Measurements from ENCODE around the gene PTER. TPM values are rescaled to one million over a fixed set of nuclear protein-coding genes. Genes with fewer than 3 reads are reported as not detected.

The PTER gene, protein sequence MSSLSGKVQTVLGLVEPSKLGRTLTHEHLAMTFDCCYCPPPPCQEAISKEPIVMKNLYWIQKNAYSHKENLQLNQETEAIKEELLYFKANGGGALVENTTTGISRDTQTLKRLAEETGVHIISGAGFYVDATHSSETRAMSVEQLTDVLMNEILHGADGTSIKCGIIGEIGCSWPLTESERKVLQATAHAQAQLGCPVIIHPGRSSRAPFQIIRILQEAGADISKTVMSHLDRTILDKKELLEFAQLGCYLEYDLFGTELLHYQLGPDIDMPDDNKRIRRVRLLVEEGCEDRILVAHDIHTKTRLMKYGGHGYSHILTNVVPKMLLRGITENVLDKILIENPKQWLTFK
- 10 to 100 TPM; 19.6 to 21.1 TPM for total RNA-seq
- polyA plus RNA-seq = 10 to 100 TPM; 12.9 to 15.0 (median 14.5) TPM
- 13.3 to 38.7 (median 30.5) reads per million in 6 experiments for total RNA-seq

- Mint-ChIP-seq H3K27me3 (no peaks in the 10 kb centered on the region), H3K9me3 (no peaks in the 10 kb centered on the region), H3K36me3 (peaks cover 4 to 27% (median 13%) of the 10 kb centered on the region in 3 donors), H3K4me3 (peak within 1 kb of the TSS; percentile 90 to 99 (median 93)), H3K4me1 (peaks cover 21 to 50% (median 46%) of the 10 kb centered on the region in 4 donors), H3K27ac (peak within 1 kb of the TSS; percentile 88 to 97 (median 93))
- ATAC-seq = peak; percentile 95 to 96
- POLR2A ChIA-PET = interaction anchor here (0.7 to 2.3 kb wide), 6 partner anchors 9 to 987 kb away, joined by 3 to 9 read pairs (median 6); partner anchors contain the start of genes MINDY3 and RSU1
- peak; percentile 93 to 97 (median 94) for DNase-seq
These were observed at the start of gene PTER for GRCh38 chr10:16436758-16437539. PTER (plus strand) TSS chr10:16437010; CDS start chr10:16484385, 47,375 bp downstream.

- Mint-ChIP-seq H3K27me3 (peaks cover 6 to 24% (median 9%) of the 10 kb centered on the region in 5 donors), H3K36me3 (no peaks in the 10 kb centered on the region), H3K27ac (no peak overlapping the region), H3K9me3 (no peaks in the 10 kb centered on the region), H3K4me1 (no peaks in the 10 kb centered on the region), H3K4me3 (no peak overlapping the region)
- ATAC-seq = no peak
- no peak for DNase-seq
- POLR2A ChIA-PET = no interaction called here
These were observed 44.2 kb upstream of the PTER start for GRCh38 chr10:16392531-16393069.

DNA sequence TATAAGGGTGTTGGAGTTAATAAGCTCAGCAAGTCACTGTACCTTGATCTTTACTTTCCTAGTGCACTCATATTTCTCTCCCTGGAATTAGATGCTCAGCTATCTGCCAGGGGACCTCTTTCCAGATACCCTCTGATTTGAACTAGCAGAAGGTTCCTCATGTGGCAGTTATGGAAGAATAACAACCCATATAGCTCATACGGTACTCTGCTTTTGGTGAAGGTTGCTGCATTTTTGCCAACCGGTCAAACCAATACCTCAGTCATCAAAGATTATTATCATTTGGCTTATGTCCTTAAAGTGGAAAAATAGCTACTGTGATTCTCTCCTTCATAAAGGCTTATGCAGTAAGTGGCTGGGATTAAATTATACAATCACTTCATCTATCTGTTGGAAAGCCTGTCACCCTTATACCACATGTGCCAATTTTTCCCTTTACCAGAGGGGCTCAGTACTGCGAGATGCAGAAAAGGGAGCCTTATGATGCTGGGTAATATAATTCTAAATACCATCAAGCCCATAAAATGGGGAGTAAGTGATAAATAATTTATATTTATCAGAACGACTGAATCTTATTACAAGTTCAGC is 43.4 kb upstream of the PTER start:
- DNase-seq (no peak), ATAC-seq (no peak)
- Mint-ChIP-seq H3K27ac (no peak overlapping the region), H3K4me3 (no peak overlapping the region), H3K36me3 (no peaks in the 10 kb centered on the region), H3K27me3 (peaks cover 6 to 29% (median 12%) of the 10 kb centered on the region in 5 donors), H3K9me3 (no peaks in the 10 kb centered on the region), H3K4me1 (no peaks in the 10 kb centered on the region)
- POLR2A ChIA-PET = no interaction called here

DNA sequence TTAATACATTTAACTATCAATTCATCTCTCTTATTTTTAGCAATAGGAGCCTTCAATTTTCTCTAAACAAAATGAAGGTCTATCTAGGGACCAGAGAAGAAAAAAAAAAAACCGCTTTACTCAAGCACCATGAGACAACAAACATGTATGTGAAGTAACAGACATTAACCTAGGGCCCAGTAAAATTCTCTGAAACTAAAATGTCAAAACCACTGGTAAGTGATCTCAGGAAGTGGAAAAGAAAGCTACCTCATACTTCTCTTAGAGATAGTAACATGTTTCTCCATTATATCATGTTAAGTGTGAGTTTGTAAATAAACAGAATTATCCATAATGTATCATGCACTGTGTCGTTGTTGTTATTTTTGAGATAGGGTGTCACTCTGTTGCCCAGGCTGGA is 35.4 kb upstream of the PTER start:
- H3K9me3 Mint-ChIP-seq = no peaks in the 10 kb centered on the region
- H3K36me3 Mint-ChIP-seq = no peaks in the 10 kb centered on the region
- H3K27me3 Mint-ChIP-seq = peaks cover 0 to 17% (median 4%) of the 10 kb centered on the region in 5 donors
- POLR2A ChIA-PET = no interaction called here
- H3K27ac Mint-ChIP-seq = no peak overlapping the region
- DNase-seq (no peak), ATAC-seq (no peak)
- no peak overlapping the region for H3K4me3 Mint-ChIP-seq
- H3K4me1 Mint-ChIP-seq = peaks cover 0 to 2% (median 0%) of the 10 kb centered on the region in 4 donors

DNA sequence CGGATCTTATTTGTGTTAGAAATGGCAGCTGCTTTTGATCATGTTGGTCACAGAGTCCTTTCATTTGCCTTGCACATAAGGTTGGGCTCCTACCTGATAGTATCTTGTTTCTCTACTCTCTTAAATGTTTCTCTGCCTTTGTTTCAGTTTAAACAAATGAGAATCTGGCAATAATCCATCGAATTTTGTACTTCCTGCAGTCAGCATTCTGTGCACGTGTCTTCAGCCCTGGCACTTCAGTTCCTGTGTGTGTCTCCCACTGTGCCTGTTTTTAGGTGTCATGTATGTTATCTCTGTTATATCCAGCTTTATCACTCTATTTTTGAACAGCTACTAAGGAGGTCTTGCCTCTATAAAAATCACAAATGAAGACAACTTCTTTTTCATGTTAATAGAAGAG is 28.4 kb upstream of the PTER start:
- Mint-ChIP-seq H3K36me3 (no peaks in the 10 kb centered on the region), H3K4me1 (peaks cover 0 to 3% (median 1%) of the 10 kb centered on the region in 4 donors), H3K27me3 (peaks cover 6 to 13% (median 10%) of the 10 kb centered on the region in 5 donors), H3K9me3 (no peaks in the 10 kb centered on the region), H3K27ac (no peak overlapping the region), H3K4me3 (no peak overlapping the region)
- POLR2A ChIA-PET = no interaction called here
- DNase-seq (no peak), ATAC-seq (no peak)

GRCh38 chr10:16417341-16417740 is 19.5 kb upstream of the PTER start:
- POLR2A ChIA-PET = no interaction called here
- ATAC-seq (no peak), DNase-seq (no peak)
- H3K27me3 Mint-ChIP-seq = peaks cover 5 to 18% (median 12%) of the 10 kb centered on the region in 5 donors
- no peak overlapping the region for H3K27ac Mint-ChIP-seq
- no peaks in the 10 kb centered on the region for H3K9me3 Mint-ChIP-seq
- H3K4me1 Mint-ChIP-seq = no peaks in the 10 kb centered on the region
- no peak overlapping the region for H3K4me3 Mint-ChIP-seq
- H3K36me3 Mint-ChIP-seq = no peaks in the 10 kb centered on the region

DNA sequence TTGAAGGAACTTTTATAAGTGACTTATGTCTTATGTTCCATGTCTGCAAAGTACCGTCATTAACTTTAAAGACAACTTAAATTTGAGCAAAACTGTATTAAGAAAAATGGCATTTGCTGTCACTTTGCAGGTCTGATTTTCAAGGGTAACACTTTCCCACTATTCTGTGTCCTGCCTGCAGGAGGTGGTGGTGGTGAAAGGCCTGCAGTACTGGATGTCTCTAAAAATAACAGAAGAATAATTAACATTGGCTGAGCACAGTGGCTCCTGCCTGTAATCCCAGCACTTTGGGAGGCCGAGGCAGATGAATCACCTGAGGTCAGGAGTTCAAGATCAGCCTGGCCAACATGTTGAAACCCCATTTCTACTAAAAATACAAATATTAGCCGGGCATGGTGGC is 13.2 kb upstream of the PTER start:
- Mint-ChIP-seq H3K9me3 (peaks cover 0 to 9% (median 5%) of the 10 kb centered on the region in 9 donors), H3K27me3 (peaks cover 0 to 9% (median 3%) of the 10 kb centered on the region in 5 donors), H3K4me3 (no peak overlapping the region), H3K36me3 (peaks cover 0 to 4% (median 0%) of the 10 kb centered on the region in 3 donors), H3K27ac (no peak overlapping the region), H3K4me1 (no peaks in the 10 kb centered on the region)
- POLR2A ChIA-PET = no interaction called here
- DNase-seq (no peak), ATAC-seq (no peak)

GRCh38 chr10:16425449-16425848 is 11.4 kb upstream of the PTER start:
- POLR2A ChIA-PET = interaction anchor here (0.8 kb wide), 1 partner anchor 18 kb away, joined by 3 read pairs; no protein-coding TSS in a partner anchor

GRCh38 chr10:16429539-16429938 is 7.3 kb upstream of the PTER start:
- Mint-ChIP-seq H3K27ac (no peak overlapping the region), H3K9me3 (peaks cover 0 to 9% (median 5%) of the 10 kb centered on the region in 9 donors), H3K27me3 (peaks cover 0 to 1% (median 0%) of the 10 kb centered on the region in 5 donors), H3K36me3 (peaks cover 0 to 4% (median 0%) of the 10 kb centered on the region in 3 donors), H3K4me3 (no peak overlapping the region), H3K4me1 (no peaks in the 10 kb centered on the region)
- DNase-seq (no peak), ATAC-seq (no peak)
- POLR2A ChIA-PET = no interaction called here

More at GRCh38 chr10:16425449-16425848, 11.4 kb upstream of the PTER start:
- H3K4me3 Mint-ChIP-seq = no peak overlapping the region
- H3K27ac Mint-ChIP-seq = no peak overlapping the region
- H3K9me3 Mint-ChIP-seq = peaks cover 0 to 9% (median 5%) of the 10 kb centered on the region in 9 donors
- peaks cover 0 to 4% (median 0%) of the 10 kb centered on the region in 3 donors for H3K36me3 Mint-ChIP-seq
- ATAC-seq = no peak
- H3K4me1 Mint-ChIP-seq = no peaks in the 10 kb centered on the region
- DNase-seq = no peak
- H3K27me3 Mint-ChIP-seq = peaks cover 0 to 6% (median 0%) of the 10 kb centered on the region in 5 donors

DNA sequence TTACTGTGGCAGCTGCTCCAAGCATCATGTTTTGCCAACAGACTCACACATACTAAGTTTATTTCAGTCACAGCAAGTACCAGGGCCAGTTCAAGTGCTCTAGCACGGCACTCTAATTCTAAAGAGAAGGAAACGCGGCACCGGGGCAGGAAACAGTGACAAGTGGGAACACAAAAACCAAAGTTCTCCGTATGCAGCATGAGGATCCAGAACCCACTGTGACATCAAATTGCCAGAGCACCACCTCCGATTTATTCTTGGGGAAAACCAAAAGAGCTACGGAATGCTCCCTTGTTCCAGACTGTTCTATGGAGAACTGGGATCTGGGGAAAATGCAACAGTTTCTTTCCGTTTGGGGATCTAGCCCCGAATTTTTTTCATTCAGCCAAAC is 448 bp upstream of the PTER start:
- ATAC-seq (peak; percentile 24 to 32), DNase-seq (peak in 4 of 10 donors; percentile 6 to 14 (median 8))
- POLR2A ChIA-PET = interaction anchor here (1.3 to 2.3 kb wide), 3 partner anchors 9 to 794 kb away, joined by 3 to 9 read pairs (median 4); no protein-coding TSS in a partner anchor
- Mint-ChIP-seq H3K36me3 (peaks cover 2 to 22% (median 13%) of the 10 kb centered on the region in 3 donors), H3K27ac (peak overlapping the region; percentile 88 to 97 (median 93)), H3K27me3 (no peaks in the 10 kb centered on the region), H3K4me3 (peak overlapping the region; percentile 90 to 99 (median 93)), H3K9me3 (no peaks in the 10 kb centered on the region), H3K4me1 (peaks cover 19 to 46% (median 42%) of the 10 kb centered on the region in 4 donors)

- H3K4me1 Mint-ChIP-seq = peaks cover 21 to 54% (median 47%) of the 10 kb centered on the region in 4 donors
- H3K36me3 Mint-ChIP-seq = peaks cover 4 to 31% (median 13%) of the 10 kb centered on the region in 3 donors
- H3K27me3 Mint-ChIP-seq = no peaks in the 10 kb centered on the region
- peak overlapping the region; percentile 87 to 97 (median 91) for H3K27ac Mint-ChIP-seq
- POLR2A ChIA-PET = interaction anchor here (0.7 to 2.3 kb wide), 6 partner anchors 10 to 987 kb away, joined by 3 to 9 read pairs (median 6); partner anchors contain the start of genes MINDY3 and RSU1
- no peak for ATAC-seq
- H3K9me3 Mint-ChIP-seq = no peaks in the 10 kb centered on the region
- peak overlapping the region; percentile 90 to 99 (median 93) for H3K4me3 Mint-ChIP-seq
- DNase-seq = no peak
These were observed 707 bp downstream of the PTER start for GRCh38 chr10:16437540-16437894.

GRCh38 chr10:16439295-16439694 is 2.5 kb downstream of the PTER start:
- H3K36me3 Mint-ChIP-seq = peaks cover 4 to 46% (median 23%) of the 10 kb centered on the region in 3 donors
- peaks cover 21 to 60% (median 50%) of the 10 kb centered on the region in 4 donors for H3K4me1 Mint-ChIP-seq
- H3K4me3 Mint-ChIP-seq = peak overlapping the region; percentile 26 to 92 (median 62)
- no peaks in the 10 kb centered on the region for H3K27me3 Mint-ChIP-seq
- POLR2A ChIA-PET = no interaction called here
- DNase-seq (no peak), ATAC-seq (no peak)
- peak overlapping the region in 6 of 10 donors; percentile 30 to 80 (median 54) for H3K27ac Mint-ChIP-seq
- no peaks in the 10 kb centered on the region for H3K9me3 Mint-ChIP-seq
